Measurements from ENCODE around the gene CDK10. TPM values are rescaled to one million over a fixed set of nuclear protein-coding genes. Genes with fewer than 3 reads are reported as not detected.
A peak's percentile ranks its signal among the peaks of the same experiment; 100 is the strongest.

The CDK10 gene
- total RNA-seq, 3 donors from 2014 or later = 76.3 to 82.5 (median 81.9) TPM

DNA sequence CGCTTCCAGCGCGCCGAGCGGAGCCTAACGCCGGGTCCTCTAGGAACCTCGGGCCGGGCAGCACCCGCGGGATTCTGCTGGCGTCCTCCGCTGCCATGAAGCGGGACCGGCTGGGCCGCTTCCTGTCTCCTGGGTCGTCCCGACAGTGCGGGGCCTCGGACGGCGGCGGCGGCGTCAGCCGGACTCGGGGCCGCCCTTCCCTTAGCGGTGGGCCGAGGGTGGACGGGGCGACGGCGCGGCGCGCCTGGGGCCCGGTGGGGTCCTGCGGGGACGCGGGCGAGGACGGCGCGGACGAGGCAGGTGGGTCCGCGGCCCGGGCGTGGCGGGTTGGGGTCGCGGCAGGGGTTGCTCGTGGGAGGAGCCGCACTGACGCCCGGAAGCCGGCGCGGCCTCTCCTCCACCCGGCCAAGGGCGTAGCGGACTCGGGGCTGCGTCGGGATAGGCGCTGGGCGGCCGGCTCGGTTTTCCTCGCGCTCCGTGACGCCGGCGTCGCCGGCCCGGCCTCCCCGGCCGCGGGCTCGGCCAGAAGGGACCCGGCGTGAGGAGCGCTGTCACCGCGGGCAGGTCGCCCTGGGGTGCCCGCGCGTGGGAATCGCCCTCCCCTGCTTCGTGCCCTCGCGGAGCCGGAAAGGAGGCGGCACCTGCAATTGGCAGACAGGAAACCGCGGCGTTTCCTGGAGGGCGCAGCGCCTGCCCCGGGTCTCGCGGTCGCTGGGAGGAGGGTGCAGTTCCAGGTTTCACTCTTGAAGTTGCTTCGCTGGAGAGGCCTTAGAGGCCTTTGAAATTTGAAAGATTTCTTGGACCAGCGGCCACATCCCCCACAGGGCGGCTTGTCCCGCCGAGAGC, 35.3 kb downstream of the CDK10 start:
- DNase-seq = peak; percentile 86
- peak overlapping the region; percentile 88 for H3K4me3 Mint-ChIP-seq
- H3K4me1 Mint-ChIP-seq (ENCODE audit: low read depth) = peaks cover 43% of the 10 kb centered on the region
- peaks cover 12% of the 10 kb centered on the region for H3K36me3 Mint-ChIP-seq (ENCODE audit: insufficient read depth)
- no peaks in the 10 kb centered on the region for H3K9me3 Mint-ChIP-seq
- no peaks in the 10 kb centered on the region for H3K27me3 Mint-ChIP-seq (ENCODE audit: low read depth)
- ATAC-seq = peak; percentile 39 to 42

DNA sequence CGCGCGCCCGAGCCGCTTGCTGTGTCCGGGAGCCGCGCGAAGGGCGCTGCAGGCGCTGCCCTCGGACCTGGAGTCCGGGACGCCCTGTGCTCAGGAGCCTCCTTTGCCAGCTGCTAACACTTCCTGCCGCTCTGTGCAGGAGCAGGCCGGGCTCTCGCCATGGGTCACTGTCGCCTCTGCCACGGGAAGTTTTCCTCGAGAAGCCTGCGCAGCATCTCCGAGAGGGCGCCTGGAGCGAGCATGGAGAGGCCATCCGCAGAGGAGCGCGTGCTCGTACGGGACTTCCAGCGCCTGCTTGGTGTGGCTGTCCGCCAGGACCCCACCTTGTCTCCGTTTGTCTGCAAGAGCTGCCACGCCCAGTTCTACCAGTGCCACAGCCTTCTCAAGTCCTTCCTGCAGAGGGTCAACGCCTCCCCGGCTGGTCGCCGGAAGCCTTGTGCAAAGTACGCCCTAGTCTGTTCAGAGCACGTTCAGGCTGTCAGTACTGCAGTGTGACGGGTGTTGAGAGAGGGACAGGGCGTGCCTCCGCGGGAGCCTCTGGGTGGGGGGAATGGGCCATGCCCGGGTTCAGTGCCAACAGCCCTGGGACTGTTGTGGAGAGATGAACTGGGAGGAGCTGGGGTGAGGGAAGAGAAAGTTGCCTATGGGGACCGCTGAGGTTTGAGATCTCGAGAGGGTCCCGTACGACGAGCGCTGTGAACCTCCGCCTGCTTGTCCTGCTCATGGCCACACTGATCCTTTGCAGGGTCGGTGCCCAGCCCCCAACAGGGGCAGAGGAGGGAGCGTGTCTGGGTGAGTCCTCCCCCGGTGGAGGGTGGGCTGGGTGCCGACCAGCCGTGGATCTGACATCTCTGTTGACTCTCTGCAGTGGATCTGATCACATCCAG, 36.1 kb downstream of the CDK10 start:
- Mint-ChIP-seq H3K4me3 (peak overlapping the region; percentile 88), H3K36me3 (ENCODE audit: insufficient read depth) (peaks cover 20% of the 10 kb centered on the region), H3K27me3 (ENCODE audit: low read depth) (no peaks in the 10 kb centered on the region), H3K9me3 (no peaks in the 10 kb centered on the region), H3K4me1 (ENCODE audit: low read depth) (peaks cover 52% of the 10 kb centered on the region)
- DNase-seq (peak; percentile 43), ATAC-seq (peak; percentile 10 to 15)

DNA sequence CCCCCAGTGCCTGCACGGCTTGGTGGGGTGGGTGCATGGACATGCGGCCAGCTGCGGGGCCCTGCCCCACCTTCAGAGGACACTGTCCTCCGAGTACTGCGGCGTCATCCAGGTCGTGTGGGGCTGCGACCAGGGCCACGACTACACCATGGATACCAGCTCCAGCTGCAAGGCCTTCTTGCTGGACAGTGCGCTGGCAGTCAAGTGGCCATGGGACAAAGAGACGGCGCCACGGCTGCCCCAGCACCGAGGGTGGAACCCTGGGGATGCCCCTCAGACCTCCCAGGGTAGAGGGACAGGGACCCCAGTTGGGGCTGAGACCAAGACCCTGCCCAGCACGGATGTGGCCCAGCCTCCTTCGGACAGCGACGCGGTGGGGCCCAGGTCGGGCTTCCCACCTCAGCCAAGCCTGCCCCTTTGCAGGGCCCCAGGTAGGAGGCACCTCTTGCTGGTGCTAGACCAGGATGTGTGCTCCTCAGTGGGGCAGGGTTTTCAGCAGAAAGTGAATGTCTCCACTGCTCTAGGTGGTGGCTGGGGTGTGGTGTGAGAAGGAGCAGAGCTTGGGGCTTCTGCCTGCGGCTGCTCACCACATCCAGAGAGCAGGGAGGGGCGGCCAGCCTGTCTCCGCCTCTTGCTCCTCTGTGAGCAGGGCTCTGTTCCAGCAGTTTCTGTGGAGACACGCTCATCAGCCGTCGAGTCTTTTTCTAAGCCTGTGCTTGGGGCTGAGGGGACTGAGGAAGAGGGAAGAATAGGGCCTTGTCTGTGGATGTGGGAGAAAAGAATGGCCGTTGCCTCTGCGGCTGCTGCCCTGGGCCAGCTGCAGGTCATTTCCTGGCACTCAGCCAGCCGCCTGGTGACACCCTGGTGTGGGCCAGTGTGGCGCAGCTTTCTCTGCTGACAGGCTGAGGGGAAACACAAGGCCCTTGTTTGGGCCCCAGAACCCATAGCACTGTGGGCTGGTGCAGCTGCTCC, 37.1 kb downstream of the CDK10 start:
- peaks cover 19% of the 10 kb centered on the region for H3K36me3 Mint-ChIP-seq (ENCODE audit: insufficient read depth)

DNA sequence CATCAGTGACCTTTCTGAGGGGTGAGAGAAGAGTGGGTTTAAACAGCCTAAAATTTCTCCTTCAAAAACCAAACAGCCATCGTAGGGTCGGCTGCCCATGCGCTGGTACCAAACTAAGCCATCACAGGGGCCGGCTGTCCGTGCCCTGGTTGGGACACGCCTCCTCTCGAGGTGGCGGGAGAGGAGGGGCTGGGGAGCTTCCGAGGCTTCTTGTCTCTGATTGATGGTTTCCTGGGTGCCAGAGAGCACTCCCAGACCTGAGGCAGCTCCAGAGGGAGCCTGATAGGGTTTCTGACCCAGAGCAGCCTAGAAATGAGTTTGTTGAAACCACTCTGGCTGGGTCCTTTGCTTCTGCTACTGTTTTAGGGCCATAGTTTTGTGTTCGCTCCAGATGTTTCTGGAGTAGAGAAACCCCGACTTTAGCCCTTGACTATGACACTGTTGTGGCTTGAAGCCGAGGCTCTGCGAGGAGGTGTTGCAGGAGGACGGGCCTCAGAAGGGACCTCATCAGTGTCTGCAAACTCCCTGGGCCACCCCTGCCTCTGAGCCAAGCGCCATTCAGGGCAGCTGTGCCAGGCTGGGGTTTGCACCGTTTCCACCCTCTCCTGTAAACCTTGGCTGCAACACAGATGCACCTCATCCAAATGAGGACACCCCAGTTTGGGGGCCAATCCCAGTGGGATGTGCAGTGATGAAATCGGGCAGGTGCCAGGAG, 41.1 kb downstream of the CDK10 start:
- Mint-ChIP-seq H3K4me1 (ENCODE audit: low read depth) (peaks cover 61% of the 10 kb centered on the region), H3K9me3 (no peaks in the 10 kb centered on the region), H3K36me3 (ENCODE audit: insufficient read depth) (peaks cover 36% of the 10 kb centered on the region), H3K4me3 (peak overlapping the region; percentile 29), H3K27me3 (ENCODE audit: low read depth) (no peaks in the 10 kb centered on the region)
- DNase-seq (no peak), ATAC-seq (no peak)

More for the DNA sequence above, 37.1 kb downstream of the CDK10 start:
- Mint-ChIP-seq H3K4me3 (peak overlapping the region; percentile 88), H3K27me3 (ENCODE audit: low read depth) (no peaks in the 10 kb centered on the region), H3K9me3 (no peaks in the 10 kb centered on the region), H3K4me1 (ENCODE audit: low read depth) (peaks cover 54% of the 10 kb centered on the region)
- DNase-seq = peak; percentile 65
- peak; percentile 21 to 22 for ATAC-seq

GRCh38 chr16:89729293-89729692, 42.8 kb downstream of the CDK10 start:
- no peaks in the 10 kb centered on the region for H3K27me3 Mint-ChIP-seq (ENCODE audit: low read depth)
- no peak for ATAC-seq
- H3K4me1 Mint-ChIP-seq (ENCODE audit: low read depth) = peaks cover 48% of the 10 kb centered on the region
- peaks cover 34% of the 10 kb centered on the region for H3K36me3 Mint-ChIP-seq (ENCODE audit: insufficient read depth)
- no peak for DNase-seq
- no peak overlapping the region for H3K4me3 Mint-ChIP-seq
- H3K9me3 Mint-ChIP-seq = no peaks in the 10 kb centered on the region

- no peak overlapping the region for H3K4me3 Mint-ChIP-seq
- no peaks in the 10 kb centered on the region for H3K27me3 Mint-ChIP-seq (ENCODE audit: low read depth)
- peaks cover 49% of the 10 kb centered on the region for H3K4me1 Mint-ChIP-seq (ENCODE audit: low read depth)
- H3K36me3 Mint-ChIP-seq (ENCODE audit: insufficient read depth) = peaks cover 37% of the 10 kb centered on the region
- ATAC-seq (no peak), DNase-seq (no peak)
- H3K9me3 Mint-ChIP-seq = no peaks in the 10 kb centered on the region
These were observed 43.5 kb downstream of the CDK10 start for GRCh38 chr16:89729863-89730593.

DNA sequence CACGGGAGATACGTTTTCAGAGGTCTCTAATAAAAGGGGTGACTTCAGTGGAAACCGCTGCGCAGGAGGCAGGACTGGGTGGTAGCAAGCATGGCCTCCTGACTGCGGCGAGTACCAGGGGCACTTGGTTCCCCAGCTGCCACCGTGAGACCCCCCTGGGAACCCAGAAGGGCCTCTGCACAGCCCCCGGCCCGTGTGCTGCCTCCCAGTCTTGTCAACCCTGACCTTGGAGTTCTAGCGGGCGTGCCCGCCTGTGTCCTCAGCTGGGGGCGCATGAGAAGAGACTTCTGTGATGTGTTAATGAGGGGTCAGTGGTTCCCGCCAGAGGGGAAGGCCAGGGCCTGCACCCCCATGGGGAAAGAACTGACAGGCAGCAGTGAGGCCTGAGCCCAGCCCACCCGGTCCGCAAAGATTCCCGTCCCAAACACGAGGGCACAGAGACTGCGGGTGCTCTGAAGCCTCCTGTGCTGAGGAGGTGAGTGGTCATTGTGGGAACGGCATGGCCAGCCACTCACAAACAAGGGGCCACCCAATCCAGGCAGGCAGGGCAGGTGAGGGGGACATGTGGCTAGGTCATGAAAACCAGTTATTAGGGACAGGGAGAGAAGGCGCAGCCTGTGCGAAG, 44.2 kb downstream of the CDK10 start:
- ATAC-seq (no peak), DNase-seq (no peak)
- Mint-ChIP-seq H3K4me3 (no peak overlapping the region), H3K9me3 (no peaks in the 10 kb centered on the region), H3K4me1 (ENCODE audit: low read depth) (peaks cover 54% of the 10 kb centered on the region), H3K36me3 (ENCODE audit: insufficient read depth) (peaks cover 39% of the 10 kb centered on the region), H3K27me3 (ENCODE audit: low read depth) (no peaks in the 10 kb centered on the region)

- Mint-ChIP-seq H3K4me1 (ENCODE audit: low read depth) (peaks cover 52% of the 10 kb centered on the region), H3K36me3 (ENCODE audit: insufficient read depth) (peaks cover 35% of the 10 kb centered on the region), H3K9me3 (no peaks in the 10 kb centered on the region), H3K4me3 (no peak overlapping the region), H3K27me3 (ENCODE audit: low read depth) (no peaks in the 10 kb centered on the region)
- DNase-seq (no peak), ATAC-seq (no peak)
These were observed 45.8 kb downstream of the CDK10 start for GRCh38 chr16:89732142-89732917.

GRCh38 chr16:89732918-89733242, 46.4 kb downstream of the CDK10 start:
- H3K36me3 Mint-ChIP-seq (ENCODE audit: insufficient read depth) = peaks cover 37% of the 10 kb centered on the region
- no peak overlapping the region for H3K4me3 Mint-ChIP-seq
- H3K9me3 Mint-ChIP-seq = no peaks in the 10 kb centered on the region
- no peak for ATAC-seq
- peaks cover 52% of the 10 kb centered on the region for H3K4me1 Mint-ChIP-seq (ENCODE audit: low read depth)
- DNase-seq = no peak
- no peaks in the 10 kb centered on the region for H3K27me3 Mint-ChIP-seq (ENCODE audit: low read depth)

DNA sequence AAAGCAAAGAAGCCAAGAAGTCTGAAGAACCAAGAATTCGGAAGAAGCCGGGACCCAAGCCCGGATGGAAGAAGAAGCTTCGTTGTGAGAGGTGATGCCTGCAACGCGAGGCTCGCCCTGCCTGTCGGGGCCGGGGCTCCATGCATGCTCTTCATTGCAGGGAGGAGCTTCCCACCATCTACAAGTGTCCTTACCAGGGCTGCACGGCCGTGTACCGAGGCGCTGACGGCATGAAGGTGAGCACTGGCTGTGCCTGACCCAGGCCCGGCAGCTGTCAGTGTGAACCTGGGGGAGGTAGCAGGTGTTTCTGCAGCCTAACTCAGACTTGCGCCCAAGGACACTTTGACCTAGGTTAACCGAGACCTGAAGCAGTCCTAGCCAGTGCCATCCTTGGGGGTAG, 46.8 kb downstream of the CDK10 start:
- Mint-ChIP-seq H3K27me3 (ENCODE audit: low read depth) (no peaks in the 10 kb centered on the region), H3K9me3 (no peaks in the 10 kb centered on the region), H3K4me1 (ENCODE audit: low read depth) (peaks cover 52% of the 10 kb centered on the region), H3K4me3 (no peak overlapping the region), H3K36me3 (ENCODE audit: insufficient read depth) (peaks cover 38% of the 10 kb centered on the region)
- no peak for ATAC-seq
- no peak for DNase-seq

- Mint-ChIP-seq H3K4me3 (no peak overlapping the region), H3K27me3 (ENCODE audit: low read depth) (no peaks in the 10 kb centered on the region), H3K4me1 (ENCODE audit: low read depth) (peaks cover 55% of the 10 kb centered on the region), H3K9me3 (no peaks in the 10 kb centered on the region), H3K36me3 (ENCODE audit: insufficient read depth) (peaks cover 41% of the 10 kb centered on the region)
- no peak for ATAC-seq
- no peak for DNase-seq
These were observed 47.3 kb downstream of the CDK10 start for GRCh38 chr16:89733792-89734191.

- Mint-ChIP-seq H3K27me3 (ENCODE audit: low read depth) (no peaks in the 10 kb centered on the region), H3K36me3 (ENCODE audit: insufficient read depth) (peaks cover 45% of the 10 kb centered on the region), H3K4me1 (ENCODE audit: low read depth) (peaks cover 47% of the 10 kb centered on the region), H3K9me3 (no peaks in the 10 kb centered on the region), H3K4me3 (no peak overlapping the region)
- no peak for ATAC-seq
- no peak for DNase-seq
These were observed 50.1 kb downstream of the CDK10 start for GRCh38 chr16:89736554-89736953.

Data from activated T-cell treated with anti-CD3 and anti-CD28 coated beads, Interleukin-2, amount 50 U/mL, for 4 hours (primary cell).